Left renal pelvis (tissue), 4 donors: ENCODE results near the gene IGF2. TPM values are rescaled to one million over a fixed set of nuclear protein-coding genes. Genes with fewer than 3 reads are reported as not detected.
"Not testable (repeated sequence)": the region's sequence is repeated elsewhere in the genome, so short reads cannot be mapped to it uniquely, and the experiment has no call there.

Experiments used
- DNase-seq, 4 donors: peaks; one replicate each; pipeline ENCODE4 v3.0.0-alpha.2; 2013; ENCODE audit warnings: low read depth in 4 of 4, low spot score in 3 of 4
- polyA plus RNA-seq, 4 donors: library from polyadenylated mRNA; unstranded; fragments of 120-200 nt; gene quantifications; one replicate each; pipeline ENCODE4 v1.2.1, GENCODE V29; 2013; ENCODE audit not compliant: insufficient read length in 4 of 4

Gene IGF2
- polyA plus RNA-seq, 4 donors, result 831 to 2,421 (median 992) TPM

GRCh38 chr11:2124736-2125484 is 14.3 kb downstream of the IGF2 start:
- DNase-seq, result not testable (repeated sequence)

- DNase-seq, result no peak
Observed at GRCh38 chr11:2123628-2123960, 15.6 kb downstream of the IGF2 start.

DNA sequence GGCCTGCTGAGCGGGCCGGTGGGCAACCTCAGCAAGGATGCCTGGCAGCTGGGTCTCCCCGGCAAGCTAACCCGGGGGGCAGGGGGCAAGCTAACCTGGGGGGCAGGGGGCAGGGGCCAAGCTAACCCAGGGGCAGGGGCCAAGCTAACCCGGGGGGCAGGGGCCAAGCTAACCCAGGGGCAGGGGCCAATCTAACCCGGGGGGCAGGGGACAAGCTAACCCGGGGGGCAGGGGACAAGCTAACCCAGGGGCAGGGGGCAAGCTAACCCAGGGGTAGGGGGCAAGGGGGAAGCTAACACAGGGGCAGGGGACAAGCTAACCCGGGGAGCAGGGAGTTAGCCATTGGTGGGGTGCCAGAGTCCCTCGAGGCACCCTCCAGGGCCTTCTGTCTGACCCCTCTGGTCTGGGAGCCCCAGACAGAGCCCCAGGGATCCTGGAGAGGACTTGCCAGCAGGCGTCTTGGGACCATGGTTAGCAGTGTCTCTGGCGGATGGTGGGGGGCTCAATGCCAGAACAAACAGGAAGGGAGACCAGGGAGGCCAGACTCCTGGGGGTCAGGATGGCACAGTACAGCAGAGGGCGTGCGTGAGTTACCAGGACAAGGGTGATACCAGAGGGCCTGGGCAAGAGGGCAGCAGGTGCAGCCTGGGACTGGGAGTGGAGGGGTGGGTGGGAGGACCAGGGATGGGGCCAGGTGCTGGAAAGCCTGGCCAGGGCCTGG is 16.1 kb downstream of the IGF2 start:
- DNase-seq, result no peak

- DNase-seq, result no peak
Observed at GRCh38 chr11:2122222-2122906, 16.8 kb downstream of the IGF2 start.

DNA sequence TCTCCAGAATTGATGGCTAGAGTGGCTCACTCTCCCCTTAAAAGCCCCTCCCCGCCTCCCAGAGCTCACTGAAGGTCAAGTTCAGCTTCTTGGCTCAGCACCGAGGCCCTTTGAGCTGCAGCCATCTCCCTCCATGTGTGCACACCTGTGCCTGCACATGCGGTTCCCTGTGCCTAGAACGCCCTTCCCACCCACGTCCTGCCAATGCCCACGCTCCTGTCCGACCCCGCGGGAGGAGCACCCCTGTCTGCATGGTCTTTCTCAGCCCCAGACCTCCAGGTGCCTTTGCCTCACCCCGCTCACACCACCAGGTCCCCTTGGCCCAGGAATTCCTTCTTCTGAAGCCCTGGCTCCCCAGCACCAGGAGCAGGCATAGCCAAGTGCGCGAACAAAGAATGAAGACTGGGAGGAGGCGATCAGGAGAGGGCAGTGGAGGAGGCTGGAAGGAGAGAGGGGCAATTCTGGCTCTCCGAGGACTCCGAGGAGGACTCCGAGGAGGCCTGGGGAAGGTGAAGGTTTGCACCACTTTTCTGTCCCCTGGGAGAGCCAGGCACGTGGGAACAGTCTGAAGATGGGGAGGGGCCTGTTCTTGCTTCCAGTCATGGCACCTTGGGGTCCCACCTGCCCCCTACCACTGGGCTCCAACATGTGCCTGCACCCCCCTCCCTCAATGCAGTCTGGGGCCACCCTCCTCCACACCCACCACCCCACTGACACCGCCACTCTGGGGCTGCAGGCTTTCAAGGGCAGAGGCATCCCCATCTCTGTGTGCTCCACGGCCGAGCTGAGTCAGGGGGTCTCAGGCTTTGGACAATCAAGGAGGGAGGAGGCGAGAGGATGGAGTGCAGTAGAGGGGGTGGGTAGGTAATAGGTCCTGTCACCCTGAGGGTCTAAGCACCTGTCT is 17.7 kb downstream of the IGF2 start:
- DNase-seq, result no peak

DNA sequence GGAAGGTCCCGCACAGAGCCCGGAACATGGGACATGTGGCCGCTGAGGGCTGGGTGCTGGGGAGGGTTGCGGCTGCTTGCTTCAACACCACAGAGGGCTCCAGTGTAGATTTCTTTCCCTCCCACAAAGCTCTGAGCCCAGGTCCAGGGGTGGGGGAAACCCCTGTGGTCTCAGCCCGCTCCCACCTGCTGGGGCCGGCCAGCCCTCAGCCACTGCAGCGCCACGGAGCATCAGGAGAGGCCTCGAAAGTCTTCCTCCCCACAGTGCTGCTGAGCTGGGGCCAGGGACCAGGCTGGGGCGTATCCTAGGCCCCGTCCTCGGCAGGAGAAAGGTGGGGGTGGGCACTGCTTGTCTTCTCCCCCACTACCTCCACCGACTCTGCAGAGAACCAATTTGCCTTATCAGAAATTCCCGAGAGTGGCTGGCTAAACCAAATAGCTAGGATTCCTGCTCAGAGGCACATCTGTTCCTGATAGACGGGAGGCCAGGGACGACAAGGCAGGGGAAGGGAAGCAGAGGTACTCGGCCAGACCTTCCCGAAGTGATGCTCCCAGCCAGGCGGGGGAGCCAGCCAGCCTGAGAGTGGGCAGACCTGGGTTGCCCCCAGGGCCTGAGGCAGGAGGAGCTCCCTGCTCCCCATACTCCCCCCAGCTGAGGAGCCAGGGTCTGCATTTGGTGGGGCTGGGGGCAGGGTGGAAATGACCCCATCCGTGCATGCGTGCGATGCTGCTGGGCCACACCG is 18.7 kb downstream of the IGF2 start:
- DNase-seq, result no peak

- no peak for DNase-seq
Observed at GRCh38 chr11:2118677-2119076, 20.5 kb downstream of the IGF2 start.

DNA sequence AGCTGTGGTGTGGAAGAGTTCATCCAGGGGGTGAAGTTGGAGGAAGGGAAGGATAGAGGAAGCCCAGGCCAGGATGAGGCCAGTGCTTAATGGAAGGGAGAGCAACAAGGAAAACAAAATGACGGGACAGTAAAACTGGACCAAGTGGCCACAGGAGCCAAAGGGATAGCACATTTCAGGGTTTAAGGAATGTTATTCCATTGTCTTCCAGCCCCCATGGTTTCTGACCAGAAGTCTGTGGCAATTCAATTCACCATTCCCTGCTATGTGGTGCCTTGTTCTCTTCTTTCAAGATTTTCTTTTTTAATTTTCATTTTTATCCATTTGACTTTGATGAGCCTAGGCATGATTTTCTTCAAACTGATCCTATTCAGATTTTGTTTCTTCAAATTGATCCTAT is 22.5 kb downstream of the IGF2 start:
- DNase-seq, result no peak

DNA sequence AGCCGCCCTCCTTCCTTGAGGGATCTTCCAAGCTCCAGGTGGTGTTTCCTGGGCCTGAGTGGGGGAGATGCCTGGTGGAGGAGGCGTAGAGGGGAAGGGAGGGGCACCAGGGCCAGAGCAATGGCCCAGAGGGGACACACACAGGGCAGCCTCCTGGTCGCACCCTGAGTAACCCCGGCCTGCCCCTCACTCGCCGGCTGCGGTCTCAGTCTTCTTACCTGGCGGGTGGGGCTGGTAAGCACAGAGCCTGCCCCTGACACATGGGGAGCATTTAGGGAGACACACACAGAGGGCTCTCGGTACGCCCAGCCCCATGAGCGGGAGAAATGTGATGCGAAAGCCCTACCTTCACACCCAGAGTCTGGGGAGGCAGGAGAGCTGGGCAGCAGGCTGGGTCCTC is 23.9 kb downstream of the IGF2 start:
- DNase-seq, result no peak

GRCh38 chr11:2114430-2115241 is 24.6 kb downstream of the IGF2 start:
- no peak for DNase-seq

GRCh38 chr11:2113776-2114175 is 25.4 kb downstream of the IGF2 start:
- no peak for DNase-seq

DNA sequence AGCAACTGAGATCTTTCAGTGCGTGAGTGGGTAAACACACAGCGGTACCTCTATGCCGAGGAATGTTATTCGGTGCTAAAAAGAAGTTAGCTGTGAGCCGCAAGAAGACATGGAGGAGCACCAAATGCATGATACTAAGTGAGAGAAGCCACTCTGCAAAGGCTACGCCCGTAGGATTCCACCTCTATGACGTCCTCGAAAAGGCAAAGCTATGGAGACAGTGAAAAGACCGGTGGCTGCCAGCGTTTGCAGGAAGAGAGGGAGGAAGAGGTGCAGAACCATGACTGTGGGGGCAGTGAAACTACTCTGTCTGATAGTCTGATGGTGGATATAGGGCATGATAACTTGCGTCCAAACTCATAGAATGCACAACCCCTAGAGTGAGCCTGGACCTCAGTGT is 28.7 kb downstream of the IGF2 start:
- DNase-seq, result no peak

DNA sequence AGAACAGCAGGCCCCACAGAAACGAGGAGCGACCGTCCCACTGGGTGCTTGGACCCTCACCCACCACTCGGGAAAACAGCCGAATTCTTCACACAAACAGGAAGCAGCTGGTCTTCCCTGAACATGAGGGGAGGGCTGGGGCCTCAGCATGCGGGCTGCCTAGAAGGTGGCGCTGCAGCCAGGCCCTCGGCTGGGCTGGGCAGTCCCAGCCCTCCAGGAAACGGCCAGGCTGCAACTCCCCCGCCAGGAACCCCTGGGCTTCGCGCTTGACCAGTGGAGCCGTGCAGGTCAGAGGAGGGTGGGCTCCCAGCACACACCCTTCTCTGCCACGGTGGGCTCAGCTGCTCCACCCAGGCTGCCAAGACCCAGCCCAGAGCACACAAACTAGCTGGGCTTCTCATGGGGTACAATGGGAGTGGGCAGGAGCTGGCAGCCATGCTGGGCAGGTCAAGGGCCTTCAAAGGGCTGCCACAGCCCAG is 29.6 kb downstream of the IGF2 start:
- peak in 1 of 4 donors; percentile 54 for DNase-seq

DNA sequence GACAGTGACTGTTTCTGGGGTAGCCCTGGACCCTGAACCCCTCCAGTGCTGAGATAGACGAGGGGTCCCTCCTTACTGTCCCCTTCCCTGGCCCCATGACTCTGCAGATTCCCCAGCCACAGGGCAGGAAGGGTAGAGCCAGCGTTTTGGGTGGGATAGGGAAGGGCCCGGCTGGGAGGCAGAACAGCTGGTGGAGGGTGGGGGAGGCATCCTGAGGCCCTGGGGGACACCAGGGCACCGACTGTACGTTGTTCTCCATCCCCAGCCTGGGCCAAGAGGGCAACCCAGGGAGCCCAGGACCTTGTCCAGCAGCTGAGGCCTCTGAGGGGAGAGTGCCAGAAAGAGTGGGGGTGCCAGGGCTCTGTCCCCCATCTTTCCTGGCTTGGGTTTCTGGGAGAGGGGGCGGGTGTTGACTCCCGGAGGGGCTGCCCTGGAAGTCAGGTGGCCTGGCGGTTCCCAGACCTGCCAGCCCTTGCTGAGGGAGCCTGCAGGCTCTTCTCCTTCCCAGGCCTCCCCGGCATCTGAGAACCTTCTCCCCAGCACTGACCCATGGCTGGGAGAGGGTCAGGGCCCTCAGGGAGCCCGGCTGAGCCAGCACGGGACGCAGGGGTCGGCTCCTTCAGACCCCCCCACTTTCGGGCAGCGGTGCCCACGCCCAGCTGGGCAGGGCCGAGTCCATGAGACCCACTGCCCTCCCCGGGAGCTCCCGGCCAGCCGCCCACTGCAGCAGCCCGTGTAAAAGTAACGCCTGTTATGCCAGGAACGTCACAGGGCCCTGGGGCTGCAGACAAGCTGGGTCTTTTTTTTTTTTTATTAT is 30.3 kb downstream of the IGF2 start:
- DNase-seq, result no peak

GRCh38 chr11:2107941-2108630 is 31.1 kb downstream of the IGF2 start:
- no peak for DNase-seq

- DNase-seq, result no peak
Observed at GRCh38 chr11:2107521-2107920, 31.7 kb downstream of the IGF2 start.

DNA sequence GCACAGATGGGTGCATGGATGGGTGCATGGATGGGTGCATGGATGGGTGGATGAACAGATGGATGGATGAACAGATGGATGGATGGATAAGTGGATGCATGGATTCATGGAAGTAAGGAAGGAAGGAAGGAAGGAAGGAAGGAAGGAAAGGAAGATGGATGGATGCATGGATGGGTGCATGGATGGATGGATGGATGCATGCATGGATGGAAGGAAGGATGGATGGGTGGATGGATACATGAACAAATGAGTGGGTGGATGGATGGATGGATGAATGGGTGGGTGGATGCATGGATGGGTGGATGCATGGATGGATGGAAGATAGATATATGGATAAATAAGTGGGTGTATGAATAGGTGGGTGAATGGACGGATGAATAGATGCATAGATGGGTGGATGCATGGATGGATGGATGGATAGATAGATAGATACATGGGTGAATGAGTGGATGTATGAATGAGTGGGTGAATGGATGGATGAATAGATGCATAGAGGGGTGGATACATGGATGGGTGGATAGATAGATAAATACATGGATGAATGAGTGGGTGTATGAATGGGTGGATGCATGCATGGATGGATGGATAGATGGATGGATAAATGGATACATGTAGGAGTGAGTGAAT is 32.5 kb downstream of the IGF2 start:
- no peak for DNase-seq
